ENCODE results near the gene CLDN10.

DNA sequence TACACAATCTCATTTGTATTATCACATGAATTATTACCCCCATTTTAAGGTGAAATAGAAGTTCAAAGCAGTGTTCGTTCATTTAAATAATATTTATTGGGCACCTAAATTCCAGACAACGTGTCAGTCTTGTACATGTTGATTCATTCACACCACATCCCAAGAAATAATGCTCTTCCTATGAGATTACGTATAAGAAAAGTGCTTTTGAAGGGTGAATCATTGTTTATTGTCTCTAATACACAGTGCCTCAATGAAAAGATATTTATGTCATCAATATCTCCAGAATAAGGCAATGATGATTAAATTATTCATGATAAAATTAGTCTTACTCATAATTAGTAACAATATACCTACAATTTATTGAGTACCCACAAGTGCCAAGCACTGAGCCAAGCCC lies 35.6 kb downstream of the CLDN10 start:
- TF ChIP-seq, protein P1, sequence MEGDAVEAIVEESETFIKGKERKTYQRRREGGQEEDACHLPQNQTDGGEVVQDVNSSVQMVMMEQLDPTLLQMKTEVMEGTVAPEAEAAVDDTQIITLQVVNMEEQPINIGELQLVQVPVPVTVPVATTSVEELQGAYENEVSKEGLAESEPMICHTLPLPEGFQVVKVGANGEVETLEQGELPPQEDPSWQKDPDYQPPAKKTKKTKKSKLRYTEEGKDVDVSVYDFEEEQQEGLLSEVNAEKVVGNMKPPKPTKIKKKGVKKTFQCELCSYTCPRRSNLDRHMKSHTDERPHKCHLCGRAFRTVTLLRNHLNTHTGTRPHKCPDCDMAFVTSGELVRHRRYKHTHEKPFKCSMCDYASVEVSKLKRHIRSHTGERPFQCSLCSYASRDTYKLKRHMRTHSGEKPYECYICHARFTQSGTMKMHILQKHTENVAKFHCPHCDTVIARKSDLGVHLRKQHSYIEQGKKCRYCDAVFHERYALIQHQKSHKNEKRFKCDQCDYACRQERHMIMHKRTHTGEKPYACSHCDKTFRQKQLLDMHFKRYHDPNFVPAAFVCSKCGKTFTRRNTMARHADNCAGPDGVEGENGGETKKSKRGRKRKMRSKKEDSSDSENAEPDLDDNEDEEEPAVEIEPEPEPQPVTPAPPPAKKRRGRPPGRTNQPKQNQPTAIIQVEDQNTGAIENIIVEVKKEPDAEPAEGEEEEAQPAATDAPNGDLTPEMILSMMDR (IDR thresholded peaks at IDR 0.05; ENCODE audit: low read depth, low read length): no peak
- TF ChIP-seq EZH2phosphoT487 (IDR thresholded peaks at IDR 0.05; ENCODE audit: low read depth): no peak

Data from OCI-LY3 (cell line).